ENCODE data around the gene MYO5A.
"Not testable (repeated sequence)": the region's sequence is repeated elsewhere in the genome, so short reads cannot be mapped to it uniquely, and the experiment has no call there.

The MYO5A gene

DNA sequence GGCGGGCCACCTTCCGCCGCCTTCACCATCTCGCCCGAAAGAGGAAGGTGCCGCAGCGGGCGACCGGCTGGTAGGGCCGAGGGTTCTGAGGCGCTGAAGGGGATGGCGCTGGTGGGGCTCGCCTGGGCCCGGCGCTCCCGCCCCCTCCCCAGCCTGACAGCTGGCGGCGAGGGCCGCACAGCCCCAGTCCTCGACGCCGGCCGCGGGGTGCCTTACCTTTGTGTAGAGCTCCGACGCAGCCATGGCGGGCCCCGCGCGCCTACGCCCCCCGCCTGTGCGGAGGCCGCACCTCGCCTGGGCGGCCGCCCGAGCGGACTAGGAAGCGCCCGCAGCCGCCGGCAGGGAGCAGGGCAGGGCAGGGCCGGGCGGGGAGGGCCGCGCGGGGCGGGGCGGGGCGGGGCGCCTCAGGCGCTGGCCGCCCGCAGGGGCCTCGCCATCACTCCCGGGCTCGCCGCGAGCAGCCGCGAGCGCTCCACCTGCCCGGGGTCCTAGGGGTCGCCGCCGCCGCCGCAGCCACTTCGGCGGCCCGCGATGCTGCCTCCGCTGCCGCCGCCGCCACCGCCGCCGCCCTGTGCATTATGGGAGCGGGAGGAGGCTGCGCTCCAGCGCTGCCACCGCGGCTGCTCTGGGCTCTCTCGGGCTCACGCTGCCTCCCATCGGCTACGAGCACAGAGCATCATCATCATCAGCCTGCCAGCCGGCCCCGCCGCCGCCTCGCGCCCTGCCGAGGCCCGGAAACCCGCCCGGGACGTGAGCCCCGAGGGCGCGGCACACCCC lies at the start of gene MYO5A:
TSS of gene MYO5A (minus strand) at position 317 of the 777 bp plus-strand sequence. CDS start at position 243, 74 bp downstream.
- no peak for DNase-seq

DNA sequence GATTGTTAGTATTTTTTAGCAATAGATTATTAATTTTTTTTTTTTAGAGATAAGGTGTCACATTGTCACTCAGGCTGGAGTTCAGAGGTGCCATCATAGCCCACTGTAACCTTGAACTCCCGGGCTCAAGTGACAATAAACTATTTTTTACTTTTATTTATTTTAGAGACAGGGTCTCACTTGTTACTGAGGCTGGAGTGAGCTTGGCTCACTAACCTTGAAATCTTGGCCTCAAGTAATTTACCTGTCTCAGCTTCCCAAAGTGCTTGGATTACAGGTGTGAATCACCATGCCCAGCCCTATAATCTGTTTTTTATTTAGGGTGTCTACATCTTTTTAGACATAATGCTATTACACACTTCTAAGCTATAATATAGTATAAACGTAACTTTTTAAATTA lies 48.0 kb upstream of the MYO5A start:
- DNase-seq: no peak

DNA sequence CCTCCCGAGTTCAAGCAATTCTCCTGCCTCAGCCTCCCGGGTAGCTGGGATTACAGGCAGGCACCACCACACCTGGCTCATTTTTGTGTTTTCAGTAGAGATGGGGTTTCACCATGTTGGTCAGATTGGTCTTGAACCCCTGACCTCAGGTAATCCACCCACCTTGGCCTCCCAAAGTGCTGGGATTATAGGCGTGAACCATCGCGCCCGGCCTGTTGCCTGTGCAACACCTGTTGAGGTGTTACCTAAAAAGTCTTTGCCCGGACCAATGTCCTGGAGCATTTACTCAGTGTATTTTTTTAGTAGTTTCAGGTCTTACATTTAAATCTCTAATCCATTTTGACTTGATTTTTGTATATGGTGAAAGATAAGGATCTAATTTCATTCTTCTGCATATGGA lies 46.9 kb upstream of the MYO5A start:
- DNase-seq: not testable (repeated sequence)

DNA sequence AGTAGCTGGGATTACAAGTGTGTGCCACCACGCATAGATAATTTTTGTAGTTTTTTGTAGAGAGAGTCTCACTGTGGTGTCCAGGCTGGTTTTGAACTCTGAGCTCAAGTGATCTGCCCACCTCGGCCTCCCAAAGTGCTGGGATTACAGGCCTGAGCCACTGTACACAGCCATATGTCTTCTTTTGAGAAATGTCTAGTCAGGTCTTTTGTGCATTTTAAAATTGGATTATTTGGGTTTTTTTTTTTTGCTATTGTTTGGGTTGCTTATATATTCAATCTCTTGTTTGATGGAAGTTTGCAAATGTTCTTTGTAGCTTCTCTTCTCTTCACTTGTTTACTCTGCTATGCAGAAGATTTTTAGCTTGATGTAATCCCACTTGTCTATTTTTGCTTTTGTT lies 46.4 kb upstream of the MYO5A start:
- no peak for DNase-seq

DNA sequence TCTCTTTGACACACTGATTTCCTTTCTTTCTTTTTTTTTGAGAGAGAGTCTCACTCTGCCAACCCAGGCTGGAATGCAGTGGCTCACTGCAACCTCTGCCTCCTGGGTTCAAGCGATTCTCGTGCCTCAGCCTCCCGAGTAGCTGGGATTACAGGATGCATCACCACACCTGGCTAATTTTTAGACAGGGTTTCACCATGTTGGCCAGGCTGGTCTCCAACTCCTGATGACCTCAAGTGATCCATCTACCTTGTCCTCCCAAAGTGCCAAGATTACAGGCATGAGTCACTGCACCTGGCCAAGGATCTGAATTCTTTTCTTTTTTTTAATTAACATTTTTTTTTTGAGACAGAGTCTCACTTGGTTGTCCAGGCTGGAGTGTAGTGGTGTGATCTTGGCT lies 45.9 kb upstream of the MYO5A start:
- DNase-seq: not testable (repeated sequence)

DNA sequence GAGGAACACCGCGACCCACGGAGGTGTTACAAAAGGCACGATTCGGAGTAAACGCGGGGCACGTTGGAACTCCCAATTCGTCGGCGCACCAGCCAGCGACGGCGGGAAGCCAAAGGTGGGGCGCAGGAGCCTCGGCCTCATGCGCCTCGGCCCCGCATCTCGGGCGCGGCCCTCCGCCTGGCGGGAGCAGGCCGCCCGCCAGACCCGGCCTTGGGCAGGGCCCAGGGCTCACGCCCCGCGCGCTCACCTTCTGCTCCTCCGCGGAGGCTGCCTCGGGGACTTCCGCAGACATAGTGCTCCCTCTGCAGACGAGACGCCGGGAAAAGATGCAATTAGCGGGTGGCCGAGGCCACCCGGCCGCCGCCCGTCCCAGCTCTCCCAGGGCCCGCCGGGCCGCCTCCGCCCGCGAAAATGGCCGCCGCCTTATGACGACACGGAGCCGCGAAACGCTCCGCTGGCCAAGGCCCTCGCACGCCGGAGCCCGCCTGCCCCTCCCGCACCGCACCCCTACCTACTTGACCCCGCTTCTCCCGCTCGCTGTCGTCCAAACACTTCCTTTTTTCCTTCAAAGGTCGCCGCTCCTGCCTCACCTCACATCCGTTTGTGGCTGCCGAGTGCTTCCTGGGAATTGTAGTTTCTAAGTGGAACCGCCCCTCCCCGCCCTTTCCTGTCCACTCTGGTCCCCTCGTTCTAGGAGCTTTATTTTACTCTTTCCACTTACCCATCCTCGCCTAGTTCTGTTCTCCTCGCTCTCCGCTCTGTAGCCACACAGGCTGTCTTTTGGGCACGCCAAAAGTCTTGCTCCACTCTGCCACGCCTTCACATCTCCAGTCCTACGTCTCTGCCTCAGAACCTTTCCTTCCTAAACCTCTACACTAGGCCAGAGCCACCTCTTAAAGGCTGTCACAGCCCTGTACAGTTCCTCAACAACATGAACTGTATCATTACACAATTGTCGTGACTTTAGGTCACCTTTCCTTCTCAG lies 40.2 kb upstream of the MYO5A start, which contains the start of gene ARPP19:
TSS of gene ARPP19 (minus strand) at position 430 of the 985 bp plus-strand sequence. CDS start at position 292, 138 bp downstream.
- DNase-seq: peak; percentile 50

DNA sequence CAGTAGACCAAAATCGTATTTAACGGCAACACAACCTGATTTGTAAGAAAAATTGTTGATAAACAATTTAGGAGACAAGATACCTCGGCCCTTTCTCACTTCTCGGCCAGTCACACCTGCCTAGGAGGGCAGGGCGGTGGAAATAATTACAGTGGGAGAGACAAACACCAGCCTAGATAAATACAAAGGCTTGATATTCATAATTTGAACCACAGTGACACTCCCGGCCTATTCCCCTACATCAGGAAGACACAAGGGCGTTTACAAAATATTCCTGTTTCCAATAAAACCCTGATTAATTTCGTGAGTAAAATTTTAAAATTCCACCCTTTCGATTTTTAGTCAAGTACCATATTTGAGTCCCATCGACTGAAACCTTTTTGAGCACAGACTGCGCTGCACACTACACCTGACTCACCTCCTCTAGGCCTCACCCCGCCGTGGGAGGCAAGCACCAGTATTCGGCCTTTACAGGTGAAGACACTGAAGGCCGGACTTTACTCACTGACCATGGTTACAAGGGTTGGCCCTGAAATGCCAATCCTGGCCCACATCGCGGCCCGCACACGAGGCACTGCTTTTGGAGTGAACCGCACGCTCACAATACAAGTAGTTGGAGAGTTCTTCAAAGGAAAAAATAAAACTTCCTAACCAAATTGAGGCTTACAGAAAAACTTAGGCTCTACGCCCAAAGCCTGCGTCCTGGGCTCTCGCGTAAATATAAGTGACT lies 39.4 kb upstream of the MYO5A start:
- DNase-seq: peak; percentile 21

DNA sequence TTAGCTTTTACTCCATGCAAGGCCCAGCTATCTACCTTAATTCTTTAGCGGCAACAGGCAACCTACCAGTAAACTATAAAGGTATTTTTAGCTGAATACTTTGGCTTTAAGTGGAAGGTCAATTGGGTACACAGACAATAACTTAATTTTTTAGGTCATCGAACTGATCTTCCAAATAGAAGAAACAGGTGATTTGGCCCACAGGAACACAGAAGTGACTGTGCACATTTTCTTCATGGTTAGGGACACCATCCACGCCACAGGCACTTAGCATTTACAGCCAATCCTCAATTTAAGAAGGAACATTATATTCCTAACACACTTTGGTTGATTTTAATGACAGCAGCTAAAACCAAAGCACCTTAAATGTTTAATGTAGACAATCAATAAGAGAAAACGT lies 38.2 kb upstream of the MYO5A start:
- no peak for DNase-seq

DNA sequence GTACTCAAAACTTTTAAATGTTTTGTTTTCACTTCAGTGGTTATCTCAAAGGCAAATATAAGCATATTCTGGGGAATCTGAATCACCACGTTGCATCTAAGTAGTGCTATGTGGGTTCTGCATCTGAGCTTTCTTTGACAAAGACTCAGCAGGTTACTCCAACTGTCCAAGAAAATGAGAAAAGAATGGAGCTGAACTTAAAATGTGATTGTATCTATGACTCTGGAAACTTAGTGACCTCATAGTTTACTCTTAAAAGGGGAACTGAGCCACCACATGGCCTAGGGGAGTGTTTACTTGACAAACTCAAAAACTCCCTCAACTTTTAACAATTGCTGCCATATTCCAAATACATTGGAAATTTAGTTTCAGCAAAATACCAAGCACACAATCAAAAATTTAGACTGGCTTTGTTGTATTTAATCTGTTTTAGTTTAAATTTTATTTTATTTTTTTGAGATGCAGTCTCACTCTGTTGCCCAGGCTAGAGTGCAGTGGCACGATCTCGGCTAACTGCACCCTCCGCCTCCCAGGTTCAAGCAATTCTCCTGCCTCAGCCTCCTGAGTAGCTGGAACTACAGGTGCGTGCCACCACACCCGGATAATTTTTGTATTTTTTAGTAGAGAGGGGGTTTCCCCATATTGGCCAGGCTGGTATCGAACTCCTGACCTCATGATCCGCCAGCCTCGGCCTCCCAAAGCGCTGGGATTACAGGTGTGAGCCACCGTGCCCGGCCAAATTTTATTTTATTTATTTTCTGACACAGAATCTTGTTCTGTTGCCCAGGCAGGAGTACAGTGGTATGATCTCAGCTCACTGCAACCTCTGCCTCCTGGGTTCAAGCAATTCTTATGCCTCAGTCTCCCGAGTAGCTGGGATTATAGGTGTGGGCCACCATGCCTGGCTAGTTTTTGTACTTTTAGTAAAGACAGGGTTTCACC lies 37.0 kb upstream of the MYO5A start:
- DNase-seq: not testable (repeated sequence)

DNA sequence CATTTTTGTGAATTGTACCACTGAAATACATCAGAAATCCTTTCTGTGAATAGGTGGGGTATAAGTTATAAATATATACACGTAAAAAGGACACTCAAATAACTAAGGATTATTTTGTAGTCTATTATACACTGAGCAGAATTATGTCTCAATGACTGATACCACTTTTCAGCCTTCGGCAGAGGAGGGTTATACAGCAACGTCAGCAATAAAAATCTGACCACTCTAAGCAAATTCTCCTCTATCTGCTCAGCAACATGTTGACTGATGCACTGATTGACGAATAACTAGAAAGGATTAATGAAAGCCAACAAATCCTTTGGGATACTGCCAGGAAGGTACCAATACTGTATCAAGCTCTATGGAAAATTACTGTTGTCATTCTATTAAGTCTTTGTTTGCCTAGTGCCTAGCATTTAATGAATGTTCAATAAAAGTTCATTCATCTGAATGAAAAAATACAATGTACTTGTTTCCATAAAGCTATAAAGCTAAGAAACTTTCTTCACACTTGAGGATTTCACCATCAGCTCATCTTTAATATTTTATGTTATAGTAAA lies 34.9 kb upstream of the MYO5A start:
- no peak for DNase-seq

DNA sequence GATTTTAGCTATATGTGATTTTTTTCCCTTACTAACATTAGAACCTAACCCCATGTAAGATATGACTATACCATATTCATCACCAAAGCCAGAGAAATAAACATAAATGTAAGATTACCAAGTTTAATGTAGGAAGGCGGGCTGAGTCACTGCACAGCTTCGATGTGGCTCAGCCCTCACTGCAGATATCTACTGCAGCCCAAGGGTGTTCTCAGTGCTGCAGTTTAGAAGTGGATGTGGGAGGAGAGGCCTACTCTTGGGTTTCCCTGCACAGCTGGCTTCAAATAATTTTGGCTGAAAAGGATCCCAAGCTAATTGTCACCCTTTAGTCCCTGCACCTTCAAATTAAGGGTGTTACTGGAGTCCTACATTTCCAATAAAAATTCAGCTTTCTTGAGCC lies 30.9 kb upstream of the MYO5A start:
- no peak for DNase-seq

DNA sequence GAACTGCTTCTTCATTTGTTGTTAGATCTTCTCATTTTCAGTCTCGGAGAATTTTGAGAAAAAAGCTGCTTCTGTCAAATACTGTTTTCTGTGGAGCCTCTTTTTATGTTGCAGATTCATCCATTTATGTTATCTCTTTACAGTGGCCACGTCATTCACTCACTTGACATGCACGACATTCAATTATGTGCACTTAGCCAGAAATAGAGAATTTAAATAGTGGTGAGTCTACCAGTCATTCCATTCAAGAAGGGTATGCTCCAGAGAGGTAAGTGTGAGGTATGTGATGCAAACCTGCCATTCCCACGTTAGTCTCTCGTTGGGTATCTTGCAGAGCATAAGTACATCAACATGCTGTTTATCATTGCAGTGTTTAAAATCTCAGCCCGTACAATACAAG lies 30.3 kb upstream of the MYO5A start:
- no peak for DNase-seq

DNA sequence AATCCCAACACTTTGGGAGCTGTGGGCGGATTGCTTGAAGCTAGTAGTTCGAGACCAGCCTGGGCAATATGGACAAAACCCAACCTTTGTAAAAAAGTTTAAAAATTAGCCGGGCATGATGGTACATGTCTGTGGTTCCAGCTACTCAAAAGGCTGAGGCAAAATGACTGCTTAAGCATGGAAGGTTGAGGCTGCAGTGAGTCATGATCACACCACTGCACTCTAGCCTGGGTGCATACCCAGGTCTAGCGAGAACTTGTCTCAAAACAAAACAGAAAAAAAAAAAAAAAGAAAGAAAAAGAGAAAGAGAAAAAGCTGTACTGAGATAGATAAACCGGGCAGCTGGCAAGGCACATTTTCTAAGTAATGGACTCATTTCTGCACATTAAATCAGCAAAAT lies 29.5 kb upstream of the MYO5A start:
- no peak for DNase-seq

DNA sequence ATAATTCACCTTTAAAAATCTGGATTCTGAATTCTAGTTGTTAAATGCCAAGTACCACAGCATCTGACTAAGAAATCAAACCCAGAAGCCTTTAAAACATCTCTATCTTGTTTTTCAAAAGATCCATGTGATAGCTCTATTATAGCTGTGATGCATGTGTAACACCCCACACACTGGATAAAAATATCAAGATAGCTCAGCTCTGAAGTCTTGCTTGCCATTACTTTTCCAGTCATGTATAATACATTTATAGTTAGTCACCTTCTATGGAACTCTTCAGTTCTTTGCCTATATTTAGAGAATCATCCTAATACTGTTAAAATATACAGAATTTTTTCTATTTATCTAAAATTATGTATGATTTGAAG lies 28.6 kb upstream of the MYO5A start:
- no peak for DNase-seq

DNA sequence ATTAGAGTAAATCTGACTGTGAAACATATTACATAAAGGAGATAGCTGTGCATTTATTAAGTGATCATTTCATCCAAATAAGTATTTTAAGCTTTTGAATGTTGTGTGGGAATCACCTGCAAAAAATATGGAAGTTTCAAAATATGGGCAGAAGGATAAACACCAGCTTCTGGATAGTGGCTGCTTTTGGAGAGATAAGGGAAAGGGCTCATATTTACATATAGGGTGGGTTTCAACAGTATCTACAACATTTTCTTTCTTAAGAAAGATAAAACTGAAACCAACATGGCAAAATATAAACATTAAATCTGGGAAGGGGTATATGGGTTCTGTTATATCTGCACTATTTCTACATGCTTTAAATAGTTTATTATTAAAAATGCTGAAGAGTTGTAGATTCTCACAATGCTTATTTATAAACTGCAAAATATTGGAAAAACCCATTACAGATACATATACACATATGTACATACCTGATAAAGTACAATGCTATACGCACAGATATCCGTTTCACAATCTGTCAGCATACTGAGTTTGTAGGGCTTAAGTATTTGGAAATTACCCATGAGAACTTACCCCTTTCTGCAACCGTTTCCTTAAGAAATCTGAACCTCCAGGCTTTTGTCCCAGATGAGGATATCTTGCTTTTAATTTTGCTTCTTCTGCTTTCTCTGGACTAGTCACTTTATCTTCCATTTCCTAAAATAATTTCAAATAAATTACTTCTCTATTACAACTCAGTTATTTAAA lies 28.0 kb upstream of the MYO5A start:
- no peak for DNase-seq

DNA sequence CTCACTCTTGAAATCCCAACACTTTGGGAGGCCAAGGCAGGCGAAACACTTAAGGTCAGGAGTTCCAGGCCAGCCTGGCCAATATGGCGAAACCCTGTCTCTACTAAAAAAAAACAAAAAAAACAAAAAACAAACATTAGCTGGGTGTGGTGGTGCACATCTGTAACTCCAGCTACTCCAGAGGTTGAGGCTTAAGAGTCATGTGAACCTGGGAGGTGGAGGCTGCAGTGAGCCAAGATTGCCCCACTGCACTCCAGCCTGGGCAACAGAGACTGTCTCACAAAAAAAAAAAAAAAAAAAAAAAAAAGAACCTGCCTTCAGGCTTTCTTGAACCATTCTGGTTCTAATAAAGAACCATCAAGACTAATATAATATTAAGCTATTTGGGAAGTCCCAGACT lies 23.6 kb upstream of the MYO5A start:
- DNase-seq: no peak

DNA sequence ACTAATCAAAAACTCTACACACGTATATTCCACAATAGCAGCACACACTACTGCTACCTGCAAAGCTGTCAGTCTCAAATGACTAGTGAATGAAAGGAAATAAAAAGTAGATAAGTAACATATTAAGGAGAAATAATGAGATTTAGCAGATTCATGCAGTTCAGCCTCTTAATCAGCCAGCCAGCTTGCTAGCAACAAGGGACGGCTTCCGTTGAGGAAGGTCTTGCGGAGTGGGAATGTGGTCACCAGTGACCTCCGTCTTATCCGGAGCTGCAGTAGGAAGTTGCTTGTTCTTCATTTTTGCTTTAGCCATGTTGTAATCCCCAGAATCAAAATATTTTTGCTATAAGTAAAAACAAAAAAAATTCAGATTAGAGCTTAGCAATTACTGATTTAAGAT lies 23.1 kb upstream of the MYO5A start:
- no peak for DNase-seq

DNA sequence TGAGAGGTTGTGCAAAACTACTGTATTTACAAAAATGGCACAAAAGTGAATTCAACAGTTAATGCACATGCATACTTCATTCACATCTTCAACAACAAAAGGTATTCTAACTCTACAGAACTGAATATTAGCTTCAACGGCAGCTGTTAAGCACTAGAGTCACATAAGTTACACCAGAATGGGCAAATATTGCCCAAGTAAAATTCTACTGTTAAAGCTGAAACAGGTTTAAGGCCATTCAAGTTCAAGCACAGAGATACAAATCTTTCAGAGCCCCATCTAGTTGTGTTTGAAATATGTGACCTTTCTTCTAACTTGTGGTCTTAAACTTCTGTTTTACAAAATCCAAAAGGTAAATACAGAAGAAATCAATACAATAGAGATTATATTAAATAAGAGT lies 22.5 kb upstream of the MYO5A start:
- not testable (repeated sequence) for DNase-seq

DNA sequence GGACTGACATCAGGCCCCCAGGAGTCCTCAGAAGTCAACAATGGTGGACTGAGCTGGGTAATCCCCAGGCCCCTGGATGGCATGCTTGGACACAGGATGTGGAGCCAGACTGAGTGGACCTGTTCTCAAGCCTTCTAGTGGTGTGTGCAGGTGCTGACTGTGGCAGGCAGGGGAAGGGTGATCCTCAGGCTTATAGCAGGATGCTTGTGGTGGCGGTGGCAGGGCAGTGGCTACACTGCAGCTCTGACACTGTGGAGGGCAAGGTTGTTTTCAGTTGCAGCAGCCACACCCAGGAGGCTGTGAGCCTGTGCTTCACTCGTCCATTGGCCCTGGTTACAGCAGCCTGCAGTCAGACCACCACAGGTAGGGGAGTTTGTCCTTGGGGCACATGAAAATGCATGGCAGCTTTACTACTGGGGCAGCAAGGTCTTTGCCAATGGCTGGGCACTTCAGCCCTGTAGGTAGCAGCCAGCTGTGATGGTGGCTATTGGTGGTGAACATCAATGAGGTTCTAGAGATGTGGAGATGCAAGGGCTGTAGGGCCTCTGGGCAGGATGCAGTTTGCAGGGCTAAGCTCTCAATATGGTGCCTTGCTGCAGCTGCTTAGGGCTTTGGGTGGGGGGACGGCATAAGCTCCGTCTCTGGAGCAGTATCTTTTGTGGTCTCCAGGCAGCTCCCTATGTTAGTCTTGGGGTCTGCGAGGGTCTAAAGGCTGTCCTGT lies 17.5 kb upstream of the MYO5A start:
- DNase-seq: no peak

DNA sequence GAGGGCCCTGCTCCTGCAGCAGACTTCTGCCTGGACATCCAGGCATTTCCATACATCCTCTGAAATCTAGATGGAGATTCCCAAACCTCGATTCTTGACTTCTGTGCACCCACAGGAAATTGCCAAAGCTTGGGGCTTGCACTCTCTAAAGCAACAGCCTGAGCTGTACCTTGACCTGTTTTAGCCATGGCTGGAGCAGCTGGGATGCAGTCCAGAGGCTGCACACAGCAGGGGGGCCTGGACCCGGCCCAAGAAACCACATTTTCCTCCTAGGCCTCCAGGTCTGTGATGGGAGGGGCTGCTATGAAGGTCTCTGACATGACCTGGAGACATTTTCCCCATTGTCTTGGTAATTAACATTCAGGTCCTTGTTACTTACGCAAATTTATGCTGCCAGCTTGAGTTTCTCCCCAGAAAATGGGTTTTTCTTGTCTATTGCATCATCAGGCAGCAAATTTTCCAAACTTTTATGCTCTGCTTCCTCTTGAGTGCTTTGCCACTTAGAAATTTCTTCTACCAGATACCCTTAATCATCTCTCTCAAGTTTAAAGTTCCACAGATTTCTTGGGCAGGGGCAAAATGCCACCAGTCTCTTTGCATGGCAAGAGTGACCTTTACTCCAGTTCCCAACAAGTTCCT lies 11.8 kb upstream of the MYO5A start:
- DNase-seq: no peak
